Breast epithelium (tissue), 4 donors: ENCODE data around the gene MACROD2. TPM values are rescaled to one million over a fixed set of nuclear protein-coding genes. Genes with fewer than 3 reads are reported as not detected.

ENCODE experiments used
- DNase-seq, 2 donors: peaks; one replicate each; pipeline ENCODE4 v3.0.0-alpha.2; 2019; ENCODE audit warnings: low spot score in 2 of 2
- H3K27ac ChIP-seq, 2 donors: fragments of 200-600 bp; sonication (generic) in 1 of 2; one replicate each; pipeline ENCODE4 v1.5.1; 2016 to 2019; ENCODE audit warnings: mild to moderate bottlenecking in 1 of 2
- H3K27me3 ChIP-seq, 2 donors: fragments of 200-600 bp; sonication (generic) in 1 of 2; one replicate each; pipeline versions ENCODE4 v1.5.1 to v1.6.0; 2017 to 2019; ENCODE audit warnings: control low read depth in 1 of 2, mild to moderate bottlenecking in 1 of 2
- H3K36me3 ChIP-seq: fragments of 200-600 bp; one replicate; pipeline ENCODE4 v1.5.1; 2019
- H3K4me1 ChIP-seq, 2 donors: fragments of 200-600 bp; sonication (generic); one replicate each; pipeline ENCODE4 v1.5.1; 2016 to 2019; ENCODE audit warnings: control low read depth in 1 of 2
- H3K4me3 ChIP-seq, 3 donors: fragments of 200-600 bp; sonication (generic); 1 replicate in 2 of 3; 2 replicates in 1 of 3; pipeline ENCODE4 v1.5.1; 2016 to 2019; ENCODE audit warnings: mild to moderate bottlenecking in 3 of 3, moderate library complexity in 2 of 3
- H3K9me3 ChIP-seq, 2 donors: fragments of 200-600 bp; sonication (generic) in 1 of 2; one replicate each; pipeline ENCODE4 v1.5.1; 2016 to 2019; ENCODE audit warnings: control low read depth in 1 of 2
- POLR2A ChIP-seq: fragments of 450-650 bp; IDR thresholded peaks from one replicate; pipeline ENCODE4 v1.6.1; 2016; ENCODE audit warnings: antibody characterized with exemption, mild to moderate bottlenecking, moderate library complexity
- POLR2AphosphoS5 ChIP-seq, 3 donors: sonication (generic); formaldehyde crosslinking; IDR thresholded peaks; one replicate each; pipeline ENCODE4 v1.6.1; 2017; ENCODE audit warnings: antibody characterized with exemption in 3 of 3
- intact Hi-C: fragments of 100-400 bp; cut with DNase I; formaldehyde crosslinking; loops from one replicate; pipeline ENCODE4 v1.15.1; 2023; ENCODE audit warnings: low total_unique reads
- total RNA-seq, 3 donors: library from RNA; depleted of rRNA; stranded (reverse); fragments of >200 nt; gene quantifications; one replicate each; pipeline ENCODE4 v1.1.0, GENCODE V29; 2016
- TF ChIP-seq, protein P1 (sequence below), 3 donors: fragments of 450-650 bp; IDR thresholded peaks; one replicate each; pipeline ENCODE4 v1.5.1; 2016 to 2017; ENCODE audit warnings: antibody characterized with exemption in 3 of 3, mild to moderate bottlenecking in 3 of 3, moderate library complexity in 3 of 3

MACROD2 gene
- total RNA-seq, 3 donors from 2014 or later, result 6.7 to 26.8 (median 8.8) TPM

- intact Hi-C loops, result no loop called here
- DNase-seq, result no peak
- Histone ChIP-seq H3K4me1 (no peaks in the 10 kb centered on the region), H3K36me3 (no peaks in the 10 kb centered on the region), H3K9me3 (no peaks in the 10 kb centered on the region), H3K4me3 (no peak overlapping the region), H3K27ac (no peak overlapping the region), H3K27me3 (no peaks in the 10 kb centered on the region)
- no peak for TF ChIP-seq POLR2AphosphoS5 (IDR thresholded peaks at IDR 0.05)
- TF ChIP-seq, protein P1, sequence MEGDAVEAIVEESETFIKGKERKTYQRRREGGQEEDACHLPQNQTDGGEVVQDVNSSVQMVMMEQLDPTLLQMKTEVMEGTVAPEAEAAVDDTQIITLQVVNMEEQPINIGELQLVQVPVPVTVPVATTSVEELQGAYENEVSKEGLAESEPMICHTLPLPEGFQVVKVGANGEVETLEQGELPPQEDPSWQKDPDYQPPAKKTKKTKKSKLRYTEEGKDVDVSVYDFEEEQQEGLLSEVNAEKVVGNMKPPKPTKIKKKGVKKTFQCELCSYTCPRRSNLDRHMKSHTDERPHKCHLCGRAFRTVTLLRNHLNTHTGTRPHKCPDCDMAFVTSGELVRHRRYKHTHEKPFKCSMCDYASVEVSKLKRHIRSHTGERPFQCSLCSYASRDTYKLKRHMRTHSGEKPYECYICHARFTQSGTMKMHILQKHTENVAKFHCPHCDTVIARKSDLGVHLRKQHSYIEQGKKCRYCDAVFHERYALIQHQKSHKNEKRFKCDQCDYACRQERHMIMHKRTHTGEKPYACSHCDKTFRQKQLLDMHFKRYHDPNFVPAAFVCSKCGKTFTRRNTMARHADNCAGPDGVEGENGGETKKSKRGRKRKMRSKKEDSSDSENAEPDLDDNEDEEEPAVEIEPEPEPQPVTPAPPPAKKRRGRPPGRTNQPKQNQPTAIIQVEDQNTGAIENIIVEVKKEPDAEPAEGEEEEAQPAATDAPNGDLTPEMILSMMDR (IDR thresholded peaks at IDR 0.05), result no peak
- TF ChIP-seq POLR2A, result no peak
Observed at GRCh38 chr20:15859061-15859460, 1863.7 kb downstream of the MACROD2 start.

DNA sequence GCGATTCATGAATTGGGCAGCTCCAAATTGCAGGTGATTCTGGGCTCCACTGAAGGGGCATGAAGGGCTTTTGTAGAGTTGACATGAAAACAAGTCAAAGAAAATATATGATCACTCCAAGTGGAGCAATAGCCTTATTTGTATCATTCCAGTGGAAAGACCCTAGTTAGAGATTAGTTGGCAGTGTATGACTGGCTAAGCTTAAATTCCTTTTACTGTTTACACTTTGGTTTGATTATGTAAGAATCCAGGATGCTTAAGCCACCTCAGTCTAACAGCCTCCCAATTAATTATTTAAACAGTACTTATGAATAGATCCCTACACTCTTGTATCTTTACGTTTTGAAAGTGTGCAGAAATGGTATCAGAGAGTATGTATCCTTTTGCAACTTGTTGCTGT is 1865.5 kb downstream of the MACROD2 start:
- Histone ChIP-seq H3K27ac (no peak overlapping the region), H3K27me3 (no peaks in the 10 kb centered on the region), H3K36me3 (no peaks in the 10 kb centered on the region), H3K4me3 (no peak overlapping the region), H3K9me3 (no peaks in the 10 kb centered on the region), H3K4me1 (no peaks in the 10 kb centered on the region)
- TF ChIP-seq, protein P1 (IDR thresholded peaks at IDR 0.05), result no peak
- TF ChIP-seq POLR2A (no peak), POLR2AphosphoS5 (IDR thresholded peaks at IDR 0.05) (no peak)
- no peak for DNase-seq
- intact Hi-C loops, result loop anchor here (10.0 kb wide), 1 partner anchor 914 kb away; no protein-coding TSS in a partner anchor

GRCh38 chr20:15862178-15862577 is 1866.9 kb downstream of the MACROD2 start:
- no peaks in the 10 kb centered on the region for H3K27me3 ChIP-seq
- no peak overlapping the region for H3K4me3 ChIP-seq
- intact Hi-C loops, result loop anchor here (10.0 kb wide), 1 partner anchor 913 kb away; no protein-coding TSS in a partner anchor
- no peak for TF ChIP-seq POLR2AphosphoS5 (IDR thresholded peaks at IDR 0.05)
- TF ChIP-seq, protein P1 (IDR thresholded peaks at IDR 0.05), result no peak
- no peak for TF ChIP-seq POLR2A
- no peaks in the 10 kb centered on the region for H3K9me3 ChIP-seq
- H3K36me3 ChIP-seq, result no peaks in the 10 kb centered on the region
- H3K4me1 ChIP-seq, result no peaks in the 10 kb centered on the region
- no peak for DNase-seq
- H3K27ac ChIP-seq, result no peak overlapping the region

DNA sequence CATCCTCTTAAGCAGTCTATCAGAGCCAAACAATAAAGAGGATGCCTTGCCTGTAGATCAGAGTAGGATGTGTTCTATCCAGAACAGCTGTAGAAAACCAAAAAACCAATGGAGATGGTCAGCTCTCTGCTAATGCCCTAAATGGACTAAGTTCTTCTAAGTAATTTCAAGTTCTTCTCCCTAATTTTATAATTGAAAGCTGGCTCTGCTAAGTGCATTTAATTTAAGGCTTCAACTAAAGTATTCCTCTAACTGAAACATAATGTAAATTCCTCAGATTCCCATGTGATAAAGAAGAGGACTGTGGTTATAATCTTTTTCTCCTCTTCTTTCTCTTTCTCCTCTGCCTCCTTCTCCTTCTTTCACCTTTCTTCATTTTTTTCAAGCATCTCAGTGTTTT is 1868.4 kb downstream of the MACROD2 start:
- intact Hi-C loops, result loop anchor here (10.0 kb wide), 1 partner anchor 911 kb away; no protein-coding TSS in a partner anchor
- DNase-seq, result no peak
- Histone ChIP-seq H3K36me3 (no peaks in the 10 kb centered on the region), H3K9me3 (no peaks in the 10 kb centered on the region), H3K4me1 (no peaks in the 10 kb centered on the region), H3K27ac (no peak overlapping the region), H3K27me3 (no peaks in the 10 kb centered on the region), H3K4me3 (no peak overlapping the region)
- TF ChIP-seq POLR2AphosphoS5 (IDR thresholded peaks at IDR 0.05) (no peak), POLR2A (no peak)
- TF ChIP-seq, protein P1 (IDR thresholded peaks at IDR 0.05), result no peak

- Histone ChIP-seq H3K27ac (no peak overlapping the region), H3K4me3 (no peak overlapping the region), H3K36me3 (no peaks in the 10 kb centered on the region), H3K27me3 (no peaks in the 10 kb centered on the region), H3K4me1 (no peaks in the 10 kb centered on the region), H3K9me3 (no peaks in the 10 kb centered on the region)
- TF ChIP-seq, protein P1 (IDR thresholded peaks at IDR 0.05), result no peak
- no peak for TF ChIP-seq POLR2AphosphoS5 (IDR thresholded peaks at IDR 0.05)
- TF ChIP-seq POLR2A, result no peak
- no peak for DNase-seq
- intact Hi-C loops, result loop anchor here (10.0 kb wide), 1 partner anchor 909 kb away; no protein-coding TSS in a partner anchor
Observed at GRCh38 chr20:15865553-15865952, 1870.2 kb downstream of the MACROD2 start.
